GM19467 (cell line): ENCODE data around the gene SLC19A1.
A peak's percentile ranks its signal among the peaks of the same experiment; 100 is the strongest.

Source experiments
- ATAC-seq: cut with Tn5 transposase; IDR thresholded peaks from one replicate; pipeline ENCODE4 v1.9.1; 2021; ENCODE audit warnings: mild to moderate bottlenecking, moderate library complexity; ENCODE audit not compliant: unreplicated experiment

SLC19A1 gene

DNA sequence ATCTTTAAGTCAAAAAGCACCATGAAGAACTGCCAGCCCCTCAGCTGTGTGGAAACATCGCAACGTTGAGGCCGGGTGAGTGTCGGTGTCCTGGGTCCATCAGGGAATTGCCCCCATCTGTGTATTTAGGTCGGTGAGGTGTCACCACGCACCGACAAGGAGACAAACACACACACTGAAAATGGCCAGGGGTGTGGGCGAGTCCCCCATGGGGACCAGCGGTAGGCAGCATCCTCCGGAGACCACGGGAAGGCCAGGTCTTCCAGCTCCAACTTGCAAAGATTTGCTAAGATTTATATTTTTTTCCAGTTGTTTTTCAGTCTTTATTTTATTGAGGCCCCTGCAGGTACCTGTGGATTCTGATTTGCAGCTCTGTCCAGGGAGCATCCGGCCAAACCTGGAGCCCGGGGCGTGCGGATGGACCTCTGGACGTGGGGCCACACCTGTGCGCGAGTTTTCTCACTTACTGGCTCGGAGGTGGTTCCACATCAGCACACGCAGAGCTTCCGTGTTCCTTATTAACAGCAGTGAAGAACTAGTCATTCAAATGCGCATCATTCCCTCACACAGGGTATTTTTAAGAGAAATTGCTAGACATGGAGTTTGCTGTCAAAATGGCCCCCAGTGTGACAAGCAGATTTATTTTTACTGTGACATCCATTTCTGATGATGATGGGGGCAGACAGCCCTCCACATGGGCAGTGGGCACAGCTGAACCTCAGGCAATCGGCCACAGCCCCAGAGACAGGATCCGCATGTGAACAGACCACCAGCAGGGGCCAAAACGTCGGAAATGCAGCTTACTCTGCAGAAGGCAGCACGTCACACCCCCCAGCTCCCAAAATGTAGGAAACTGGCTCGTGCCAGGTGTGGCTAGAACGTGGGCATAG, 17.2 kb upstream of the SLC19A1 start:
- ATAC-seq = no peak

DNA sequence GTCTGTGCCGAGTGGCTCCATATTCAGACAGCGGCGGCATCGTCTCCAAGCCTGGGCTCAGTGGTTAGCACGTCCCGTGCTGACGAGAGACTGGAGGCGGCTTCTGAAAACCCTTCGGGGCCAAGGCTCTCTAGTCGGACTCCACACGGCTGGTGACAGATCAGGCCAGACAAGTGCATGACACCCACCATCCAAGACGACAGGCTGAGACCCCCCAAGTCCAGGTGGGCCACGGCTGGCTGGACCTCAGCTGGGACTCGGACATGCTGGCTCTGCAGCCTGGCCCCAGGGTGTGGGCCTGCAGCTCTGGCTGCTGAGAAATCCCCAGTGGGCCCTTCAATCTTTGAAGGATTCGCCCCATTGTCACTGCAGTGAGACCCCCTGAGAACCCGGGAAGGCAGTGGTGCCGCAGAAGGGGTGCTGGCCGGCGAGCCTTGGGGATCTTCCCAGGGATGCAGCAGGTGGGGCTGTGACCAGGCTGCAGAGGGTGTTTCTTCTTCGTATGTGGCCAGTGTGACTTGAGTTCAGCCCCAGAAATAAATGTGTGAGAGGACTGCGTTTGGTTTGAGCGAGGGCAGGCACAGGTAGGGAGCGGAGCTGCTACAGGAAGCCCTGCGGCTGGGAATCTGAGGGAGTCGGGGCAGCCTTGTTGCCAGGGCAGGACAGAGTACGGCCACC, 15.9 kb upstream of the SLC19A1 start:
- no peak for ATAC-seq

GRCh38 chr21:45557616-45558043, 15.4 kb upstream of the SLC19A1 start:
- ATAC-seq = no peak

GRCh38 chr21:45556645-45557615, 14.7 kb upstream of the SLC19A1 start:
- ATAC-seq = no peak

GRCh38 chr21:45556302-45556644, 14.0 kb upstream of the SLC19A1 start:
- no peak for ATAC-seq

DNA sequence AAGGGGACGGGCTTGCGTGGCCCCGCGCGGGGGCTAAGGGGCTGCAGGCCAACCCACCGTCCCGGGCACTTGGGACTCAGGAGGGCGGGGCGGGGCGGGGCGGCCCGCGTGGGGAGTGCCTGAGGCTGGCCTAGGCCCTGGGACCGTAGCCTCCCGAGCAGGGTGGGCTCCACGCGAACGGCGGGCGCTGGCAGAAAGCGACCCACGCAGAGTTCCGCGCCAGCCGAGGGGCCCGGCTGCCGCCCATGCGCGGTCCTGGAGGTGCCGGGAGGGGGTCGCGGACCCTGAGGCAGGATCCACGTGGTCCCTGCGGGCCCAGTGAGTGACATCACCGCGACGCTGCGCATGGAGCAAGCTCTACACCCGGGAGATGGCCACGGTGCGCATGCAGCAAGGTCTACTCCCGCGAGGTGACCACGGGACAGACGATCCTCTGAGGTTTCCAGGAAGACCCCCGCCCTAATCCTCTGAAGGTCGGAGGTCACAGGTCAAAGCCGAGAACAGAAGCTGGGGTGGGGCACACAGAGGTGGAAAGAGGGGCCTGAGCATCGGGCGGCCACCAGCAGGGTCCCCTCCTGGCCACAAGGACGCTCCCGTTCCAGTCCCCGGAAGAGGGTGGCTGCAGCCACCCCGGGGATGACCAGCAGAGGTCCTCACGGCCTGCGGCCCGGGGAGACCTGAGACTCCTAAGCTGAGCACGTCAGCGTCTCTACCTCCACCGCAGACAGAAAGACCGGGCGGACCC, 13.5 kb upstream of the SLC19A1 start:
- peak; percentile 57 for ATAC-seq

DNA sequence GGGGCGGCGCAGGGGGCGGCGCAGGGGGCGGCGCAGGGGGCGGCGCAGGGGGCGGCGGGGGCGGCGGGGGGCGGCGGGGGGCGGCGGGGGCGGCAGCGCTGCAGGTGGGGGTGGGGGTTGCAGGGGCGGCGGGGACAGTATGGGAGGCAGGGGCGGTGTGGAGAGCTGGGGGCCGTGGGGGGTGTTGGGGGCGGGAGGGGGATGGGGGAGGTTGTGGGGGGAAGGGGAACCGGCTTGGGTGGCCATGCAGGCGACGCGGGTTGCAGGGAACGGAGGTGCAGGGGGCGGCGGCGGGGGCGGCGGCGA, 13.0 kb upstream of the SLC19A1 start:
- no peak for ATAC-seq

GRCh38 chr21:45554477-45555175, 12.4 kb upstream of the SLC19A1 start:
- ATAC-seq = peak; percentile 46

DNA sequence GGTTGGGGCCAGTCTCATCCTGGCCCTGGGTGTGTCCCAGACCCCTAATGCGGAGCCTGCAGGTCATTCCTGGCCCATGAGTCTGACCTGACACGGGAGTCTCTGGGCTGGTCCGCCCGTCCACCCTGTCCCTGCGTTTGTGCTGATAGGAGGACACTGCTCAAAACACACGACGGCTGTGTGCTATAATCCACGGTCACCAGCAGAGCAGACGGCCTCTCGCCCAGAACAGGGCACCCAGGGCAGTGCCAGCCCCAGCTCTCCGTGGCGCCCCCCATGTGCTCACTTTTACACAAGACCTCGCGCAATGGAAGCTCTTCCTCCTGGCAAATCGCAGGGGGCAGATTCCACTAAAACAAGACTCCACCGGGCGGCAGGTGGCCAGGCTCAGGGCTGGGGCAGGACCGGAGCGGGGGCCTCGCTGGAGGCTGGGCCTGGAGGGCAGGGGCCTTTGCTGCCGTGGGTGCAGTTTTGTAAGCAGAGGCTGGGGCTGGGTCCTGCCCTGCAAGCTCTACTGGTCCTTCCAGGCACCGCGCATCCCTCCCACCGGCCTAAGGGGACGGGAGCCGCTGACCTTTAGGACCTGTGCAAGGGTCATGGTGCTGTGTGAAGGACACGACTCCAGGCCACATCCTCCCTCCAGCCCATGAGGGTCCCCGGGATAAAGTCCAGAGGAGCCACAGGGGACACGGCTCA, 10.6 kb upstream of the SLC19A1 start:
- ATAC-seq = no peak

DNA sequence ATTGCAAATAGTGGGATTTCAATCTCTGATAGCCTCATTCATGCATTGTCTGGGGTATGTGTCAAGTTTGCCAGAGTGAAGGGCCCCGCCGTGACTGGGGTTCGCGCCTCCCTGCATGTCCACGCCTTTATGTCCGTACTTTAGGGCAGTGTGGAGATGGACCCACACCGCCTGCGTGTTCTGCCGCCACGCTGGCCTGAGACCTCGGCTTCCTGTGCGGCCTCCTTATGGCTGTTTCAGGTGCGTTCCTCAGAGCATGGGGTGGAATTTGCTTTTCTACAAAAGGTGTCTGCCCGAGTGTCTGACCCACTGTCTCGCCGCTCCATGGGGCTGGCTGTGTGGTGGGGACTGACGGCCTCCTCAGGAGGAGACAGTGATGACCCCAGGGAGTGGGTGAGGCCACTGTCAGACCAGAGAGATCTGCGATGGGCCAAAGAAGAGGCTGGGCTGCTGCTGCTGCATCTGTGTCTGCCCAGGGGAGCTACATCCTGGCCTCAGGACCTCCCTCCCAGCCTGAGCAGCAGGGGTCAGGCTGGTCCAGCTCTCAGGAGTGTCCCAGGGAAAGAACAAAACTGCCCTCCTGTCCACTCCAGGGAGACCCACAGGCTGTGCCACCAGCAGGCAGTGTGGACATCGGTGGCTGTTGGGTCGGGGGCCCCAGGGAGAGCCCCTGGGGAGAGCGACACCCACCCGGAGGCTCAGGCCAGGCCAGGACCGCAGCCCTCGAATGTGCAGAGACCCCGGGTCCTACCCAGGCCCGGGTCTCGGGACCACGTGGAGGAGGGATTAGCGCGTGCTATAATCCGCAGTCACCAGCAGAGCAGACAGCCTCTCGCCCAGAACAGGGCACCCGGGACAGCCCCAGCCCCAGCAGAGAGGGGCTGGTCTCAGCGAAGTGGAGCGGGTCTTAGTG, 9.8 kb upstream of the SLC19A1 start:
- no peak for ATAC-seq

GRCh38 chr21:45551316-45551715, 9.1 kb upstream of the SLC19A1 start:
- ATAC-seq = no peak

GRCh38 chr21:45550522-45551210, 8.4 kb upstream of the SLC19A1 start:
- ATAC-seq = no peak

DNA sequence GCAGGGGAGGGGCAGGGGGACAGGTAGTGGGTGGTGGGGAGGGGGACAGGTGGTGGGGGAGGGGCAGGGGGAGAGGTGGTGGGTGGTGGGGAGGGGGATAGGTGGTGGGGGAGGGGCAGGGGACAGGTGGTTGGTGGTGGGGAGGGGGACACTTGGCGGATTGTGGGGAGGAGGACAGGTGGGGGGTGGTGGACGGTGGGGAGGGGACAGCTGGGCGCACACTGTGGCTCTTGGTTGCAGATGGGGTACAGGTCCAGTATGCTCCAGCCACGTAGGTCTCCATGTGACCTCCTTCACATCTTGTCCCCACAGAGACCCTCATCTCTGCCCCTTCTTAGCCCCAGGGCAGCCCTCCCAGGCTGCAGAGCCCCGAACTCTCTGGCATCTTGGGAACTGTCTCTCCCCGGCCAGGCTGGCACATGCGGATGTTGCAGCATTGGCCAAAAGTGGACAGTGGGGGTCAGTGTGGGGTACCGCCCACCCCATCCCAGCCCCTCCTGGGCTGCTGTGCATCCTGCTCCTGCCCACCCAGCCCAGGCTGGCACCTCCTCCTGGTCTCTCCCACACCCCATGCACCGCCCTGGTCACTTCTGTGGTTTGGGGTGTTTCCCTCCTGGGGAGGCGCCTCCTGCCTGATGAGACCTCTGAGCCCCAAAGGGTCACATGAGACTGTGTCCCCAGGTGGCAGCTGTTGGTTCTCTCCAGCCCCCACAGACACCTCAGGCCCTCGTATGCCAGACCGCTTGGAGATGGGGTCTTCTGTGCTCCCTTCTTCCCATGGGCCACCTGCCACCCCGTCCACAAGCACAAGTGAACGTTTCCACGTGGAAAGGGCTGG, 7.6 kb upstream of the SLC19A1 start:
- ATAC-seq = no peak

DNA sequence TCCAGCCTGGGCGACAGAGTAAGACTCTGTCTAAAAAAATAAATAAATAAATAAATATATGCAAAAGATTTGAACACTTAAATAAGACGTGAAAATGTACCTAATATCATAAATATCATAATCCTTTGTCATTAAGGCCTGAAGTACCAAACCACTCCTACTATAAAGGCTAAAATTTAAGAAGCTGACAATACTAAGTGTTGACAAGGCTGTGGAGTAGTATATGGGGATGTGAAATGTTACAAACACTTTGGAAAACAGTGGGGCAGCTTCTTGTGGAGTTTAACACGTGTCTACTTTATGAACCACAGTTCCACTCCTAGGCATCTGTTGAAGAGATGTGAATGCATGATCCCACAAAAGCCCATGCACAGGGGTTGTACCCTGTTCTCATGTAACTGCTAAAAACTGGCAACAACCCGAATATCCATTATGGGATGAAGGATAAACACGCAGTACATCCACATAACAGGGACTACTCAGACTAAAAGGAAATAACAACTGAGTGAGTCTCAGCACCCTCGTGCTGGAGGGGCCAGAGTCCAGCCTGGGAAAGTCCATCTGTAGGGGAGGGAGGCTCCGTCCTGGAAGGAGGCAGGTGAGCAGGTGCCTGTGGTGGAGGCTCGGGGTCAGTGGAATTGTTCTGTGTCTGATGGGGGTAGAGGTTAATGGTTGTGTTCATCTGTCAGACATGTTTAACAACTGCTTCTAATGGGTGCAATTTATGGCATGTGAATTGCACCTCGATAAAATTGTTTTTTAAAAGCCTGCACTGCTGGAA, 6.7 kb upstream of the SLC19A1 start:
- no peak for ATAC-seq

DNA sequence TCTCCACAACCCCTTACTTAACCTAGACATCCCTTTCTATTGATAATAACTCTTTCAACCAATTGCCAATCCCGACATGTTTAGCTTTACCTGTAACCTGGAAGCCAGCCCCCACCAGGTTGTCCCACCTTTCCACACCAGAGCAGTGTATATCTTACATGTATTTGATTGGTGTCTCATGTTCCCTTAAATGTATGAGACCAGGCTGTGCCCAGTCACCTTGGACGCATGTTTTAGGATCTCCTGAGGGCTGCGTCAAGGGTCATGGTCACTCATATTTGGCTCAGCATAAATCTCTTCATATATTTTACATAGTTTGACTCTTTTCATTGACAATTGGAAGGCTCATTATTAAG, 5.3 kb upstream of the SLC19A1 start:
- no peak for ATAC-seq
